Measurements from ENCODE around the gene SORCS2.

The SORCS2 gene

GRCh38 chr4:7710126-7710525 lies 517.8 kb downstream of the SORCS2 start:
- H3K9ac ChIP-seq (ENCODE audit: insufficient read length, low read depth): no peak overlapping the region
- H3K27me3 ChIP-seq (ENCODE audit: insufficient read depth, insufficient read length): peaks cover 3% of the 10 kb centered on the region
- H3K9me3 ChIP-seq (ENCODE audit: insufficient read depth, low read length): no peaks in the 10 kb centered on the region
- no peak for DNase-seq (ENCODE audit: low read depth, low spot score)
- H3K36me3 ChIP-seq (ENCODE audit: insufficient read depth, insufficient read length, low read length): no peaks in the 10 kb centered on the region
- no peak for TF ChIP-seq SUZ12 (IDR thresholded peaks at IDR 0.05; ENCODE audit: extremely low read depth, insufficient read depth, insufficient read length)
- TF ChIP-seq ZNF274 (IDR thresholded peaks at IDR 0.05; ENCODE audit: low read depth, low read length): no peak
- no peak for TF ChIP-seq YY1 (IDR thresholded peaks at IDR 0.05; ENCODE audit: insufficient read depth, insufficient read length)
- peaks cover 16% of the 10 kb centered on the region for H3K4me1 ChIP-seq (ENCODE audit: insufficient read depth, insufficient read length)
- H3K4me3 ChIP-seq (ENCODE audit: insufficient read length, low read depth): no peak overlapping the region

DNA sequence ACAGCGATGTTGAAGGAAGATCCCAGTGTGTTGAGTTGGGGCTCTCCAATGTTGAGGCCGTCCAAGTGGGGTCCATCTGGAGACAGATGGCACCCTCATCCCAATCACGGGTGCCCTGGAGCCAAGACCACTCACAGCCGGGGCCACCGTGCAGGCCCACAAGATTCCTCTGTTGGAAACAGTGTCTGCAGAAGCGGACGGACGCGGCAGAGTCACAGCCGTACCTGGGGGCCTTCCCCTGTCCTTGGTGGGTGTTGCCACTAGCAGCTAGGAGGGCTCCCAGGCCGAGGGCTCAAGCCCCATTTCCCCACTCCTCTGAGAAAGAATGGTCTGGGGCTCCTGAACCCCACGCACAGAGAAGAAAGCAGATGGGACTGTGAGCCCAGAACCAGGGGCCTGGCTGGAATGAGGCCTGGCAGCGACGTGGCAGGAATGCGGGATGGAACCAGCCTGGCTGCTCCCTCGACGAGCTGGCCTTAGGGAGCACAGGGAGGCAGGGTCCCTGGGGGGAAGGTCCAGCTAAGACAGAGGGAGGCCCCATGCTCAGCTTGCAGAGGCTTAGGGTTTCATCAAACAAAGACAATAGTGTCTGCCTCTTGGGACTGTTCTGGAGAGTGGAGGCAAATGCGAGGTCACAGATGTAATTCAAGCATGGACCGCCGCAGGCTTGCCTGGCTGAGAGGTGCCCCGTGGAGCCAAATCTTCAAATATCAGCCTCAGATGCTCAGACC lies 518.4 kb downstream of the SORCS2 start:
- no peak for DNase-seq (ENCODE audit: low read depth, low spot score)
- peaks cover 3% of the 10 kb centered on the region for H3K27me3 ChIP-seq (ENCODE audit: insufficient read depth, insufficient read length)
- TF ChIP-seq SUZ12 (IDR thresholded peaks at IDR 0.05; ENCODE audit: extremely low read depth, insufficient read depth, insufficient read length): no peak
- TF ChIP-seq YY1 (IDR thresholded peaks at IDR 0.05; ENCODE audit: insufficient read depth, insufficient read length): no peak
- no peak for TF ChIP-seq ZNF274 (IDR thresholded peaks at IDR 0.05; ENCODE audit: low read depth, low read length)
- H3K9me3 ChIP-seq (ENCODE audit: insufficient read depth, low read length): no peaks in the 10 kb centered on the region
- H3K4me3 ChIP-seq (ENCODE audit: insufficient read length, low read depth): no peak overlapping the region
- peaks cover 11% of the 10 kb centered on the region for H3K4me1 ChIP-seq (ENCODE audit: insufficient read depth, insufficient read length)
- no peaks in the 10 kb centered on the region for H3K36me3 ChIP-seq (ENCODE audit: insufficient read depth, insufficient read length, low read length)
- H3K9ac ChIP-seq (ENCODE audit: insufficient read length, low read depth): no peak overlapping the region

- Histone ChIP-seq H3K9me3 (ENCODE audit: insufficient read depth, low read length) (no peaks in the 10 kb centered on the region), H3K27me3 (ENCODE audit: insufficient read depth, insufficient read length) (peaks cover 4% of the 10 kb centered on the region), H3K36me3 (ENCODE audit: insufficient read depth, insufficient read length, low read length) (no peaks in the 10 kb centered on the region), H3K4me1 (ENCODE audit: insufficient read depth, insufficient read length) (peaks cover 11% of the 10 kb centered on the region), H3K9ac (ENCODE audit: insufficient read length, low read depth) (no peak overlapping the region), H3K4me3 (ENCODE audit: insufficient read length, low read depth) (no peak overlapping the region)
- TF ChIP-seq SUZ12 (IDR thresholded peaks at IDR 0.05; ENCODE audit: extremely low read depth, insufficient read depth, insufficient read length) (no peak), ZNF274 (IDR thresholded peaks at IDR 0.05; ENCODE audit: low read depth, low read length) (no peak), YY1 (IDR thresholded peaks at IDR 0.05; ENCODE audit: insufficient read depth, insufficient read length) (no peak)
- no peak for DNase-seq (ENCODE audit: low read depth, low spot score)
Measured at GRCh38 chr4:7711307-7711963, 519.1 kb downstream of the SORCS2 start.

GRCh38 chr4:7712021-7712671 lies 519.8 kb downstream of the SORCS2 start:
- H3K9ac ChIP-seq (ENCODE audit: insufficient read length, low read depth): no peak overlapping the region
- no peaks in the 10 kb centered on the region for H3K9me3 ChIP-seq (ENCODE audit: insufficient read depth, low read length)
- peaks cover 7% of the 10 kb centered on the region for H3K27me3 ChIP-seq (ENCODE audit: insufficient read depth, insufficient read length)
- no peaks in the 10 kb centered on the region for H3K36me3 ChIP-seq (ENCODE audit: insufficient read depth, insufficient read length, low read length)
- DNase-seq (ENCODE audit: low read depth, low spot score): no peak
- H3K4me3 ChIP-seq (ENCODE audit: insufficient read length, low read depth): no peak overlapping the region
- H3K4me1 ChIP-seq (ENCODE audit: insufficient read depth, insufficient read length): peaks cover 11% of the 10 kb centered on the region
- TF ChIP-seq SUZ12 (IDR thresholded peaks at IDR 0.05; ENCODE audit: extremely low read depth, insufficient read depth, insufficient read length) (no peak), ZNF274 (IDR thresholded peaks at IDR 0.05; ENCODE audit: low read depth, low read length) (no peak), YY1 (IDR thresholded peaks at IDR 0.05; ENCODE audit: insufficient read depth, insufficient read length) (no peak)

GRCh38 chr4:7713757-7714156 lies 521.4 kb downstream of the SORCS2 start:
- Histone ChIP-seq H3K9ac (ENCODE audit: insufficient read length, low read depth) (no peak overlapping the region), H3K27me3 (ENCODE audit: insufficient read depth, insufficient read length) (peaks cover 17% of the 10 kb centered on the region), H3K36me3 (ENCODE audit: insufficient read depth, insufficient read length, low read length) (no peaks in the 10 kb centered on the region), H3K4me3 (ENCODE audit: insufficient read length, low read depth) (no peak overlapping the region), H3K9me3 (ENCODE audit: insufficient read depth, low read length) (no peaks in the 10 kb centered on the region), H3K4me1 (ENCODE audit: insufficient read depth, insufficient read length) (peaks cover 15% of the 10 kb centered on the region)
- no peak for DNase-seq (ENCODE audit: low read depth, low spot score)
- TF ChIP-seq SUZ12 (IDR thresholded peaks at IDR 0.05; ENCODE audit: extremely low read depth, insufficient read depth, insufficient read length) (no peak), ZNF274 (IDR thresholded peaks at IDR 0.05; ENCODE audit: low read depth, low read length) (no peak), YY1 (IDR thresholded peaks at IDR 0.05; ENCODE audit: insufficient read depth, insufficient read length) (no peak)

DNA sequence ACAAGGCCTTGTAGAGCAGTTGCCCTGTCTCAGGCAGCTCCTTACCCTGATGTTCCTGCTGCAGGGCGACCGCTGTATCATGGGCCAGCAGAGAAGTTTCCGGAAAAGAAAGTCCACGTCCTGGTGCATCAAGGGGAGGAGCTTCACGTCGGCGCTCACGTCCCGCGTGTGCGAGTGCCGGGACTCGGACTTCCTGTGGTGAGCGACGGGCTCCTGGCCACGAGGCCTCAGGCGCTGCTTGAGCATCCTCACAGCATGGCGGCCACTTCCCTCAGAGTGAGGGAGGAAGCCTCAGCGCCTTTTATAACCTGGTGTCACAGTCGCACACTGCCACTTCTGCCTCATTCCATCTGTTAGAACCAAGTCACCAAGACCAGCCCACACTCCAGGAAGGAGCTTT lies 521.8 kb downstream of the SORCS2 start:
- Histone ChIP-seq H3K4me1 (ENCODE audit: insufficient read depth, insufficient read length) (peaks cover 13% of the 10 kb centered on the region), H3K9ac (ENCODE audit: insufficient read length, low read depth) (no peak overlapping the region), H3K27me3 (ENCODE audit: insufficient read depth, insufficient read length) (peaks cover 22% of the 10 kb centered on the region), H3K9me3 (ENCODE audit: insufficient read depth, low read length) (no peaks in the 10 kb centered on the region), H3K36me3 (ENCODE audit: insufficient read depth, insufficient read length, low read length) (no peaks in the 10 kb centered on the region), H3K4me3 (ENCODE audit: insufficient read length, low read depth) (no peak overlapping the region)
- TF ChIP-seq SUZ12 (IDR thresholded peaks at IDR 0.05; ENCODE audit: extremely low read depth, insufficient read depth, insufficient read length) (no peak), YY1 (IDR thresholded peaks at IDR 0.05; ENCODE audit: insufficient read depth, insufficient read length) (no peak), ZNF274 (IDR thresholded peaks at IDR 0.05; ENCODE audit: low read depth, low read length) (no peak)
- DNase-seq (ENCODE audit: low read depth, low spot score): no peak

DNA sequence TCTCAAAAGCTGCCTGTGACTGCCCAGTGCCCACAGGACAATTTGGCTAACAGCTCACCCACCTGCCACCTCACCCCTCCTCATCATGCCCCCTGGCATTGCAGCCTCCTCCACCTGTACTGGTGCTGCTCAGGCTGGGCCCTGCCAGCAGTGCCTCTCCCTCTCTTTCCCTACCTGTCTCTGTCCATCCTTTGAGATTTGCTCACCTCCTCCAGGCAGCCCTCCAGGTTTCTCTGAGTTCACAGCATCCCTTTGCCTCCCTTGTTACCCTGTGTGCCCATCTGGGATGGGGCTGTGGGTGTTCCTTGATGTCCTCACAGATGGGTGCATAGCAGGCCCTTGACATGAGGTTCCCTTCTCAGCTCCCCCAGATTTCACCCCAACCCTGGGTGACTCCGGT lies 522.4 kb downstream of the SORCS2 start:
- no peak overlapping the region for H3K4me3 ChIP-seq (ENCODE audit: insufficient read length, low read depth)
- TF ChIP-seq YY1 (IDR thresholded peaks at IDR 0.05; ENCODE audit: insufficient read depth, insufficient read length): no peak
- TF ChIP-seq SUZ12 (IDR thresholded peaks at IDR 0.05; ENCODE audit: extremely low read depth, insufficient read depth, insufficient read length): no peak
- TF ChIP-seq ZNF274 (IDR thresholded peaks at IDR 0.05; ENCODE audit: low read depth, low read length): no peak

More for the DNA sequence above, 522.4 kb downstream of the SORCS2 start:
- H3K4me1 ChIP-seq (ENCODE audit: insufficient read depth, insufficient read length): peaks cover 11% of the 10 kb centered on the region
- H3K36me3 ChIP-seq (ENCODE audit: insufficient read depth, insufficient read length, low read length): no peaks in the 10 kb centered on the region
- no peak overlapping the region for H3K9ac ChIP-seq (ENCODE audit: insufficient read length, low read depth)
- H3K9me3 ChIP-seq (ENCODE audit: insufficient read depth, low read length): no peaks in the 10 kb centered on the region
- DNase-seq (ENCODE audit: low read depth, low spot score): no peak
- H3K27me3 ChIP-seq (ENCODE audit: insufficient read depth, insufficient read length): peaks cover 27% of the 10 kb centered on the region
